HepG2 (cell line): ENCODE data around the gene EDN2. TPM values are rescaled to one million over a fixed set of nuclear protein-coding genes. Genes with fewer than 3 reads are reported as not detected.

Experiments used
- ATAC-seq: fragments of 200-7000 bp; cut with Tn5 transposase; 3 replicates; pipeline ENCODE4 v1.9.1; 2020; ENCODE audit warnings: mild to moderate bottlenecking, moderate library complexity
- BruUV-seq: library from RNA; stranded (reverse); fragments of 400-500 nt; replicated peaks from 2 replicates; lab custom pipeline; 2021; lab: Mats Ljungman, UMichigan
- CTCF ChIA-PET: fragments of 300-600 bp; formaldehyde crosslinking; extraction: SDS; loops from one replicate; lab custom pipeline; 2021; ENCODE audit warnings: low total read pairs, inconsistent platforms, low intra/inter-chr PET ratio; lab: Yijun Ruan, JAX
- POLR2A ChIA-PET: fragments of 350-600 bp; sonication (Branson Sonifier 250); formaldehyde crosslinking; loops from one replicate; lab custom pipeline; 2020; ENCODE audit warnings: antibody characterized with exemption, inconsistent platforms; lab: Yijun Ruan, JAX
- DNase-seq: peaks from one replicate; pipeline ENCODE4 v3.0.0-alpha.2; 2015; ENCODE audit warnings: low spot score
- FAIRE-seq: peaks from 3 replicates; lab custom pipeline; 2011; peaks lifted over from hg19 to GRCh38; lab: Jason Lieb, UNC
- H2AFZ ChIP-seq: one replicate; pipeline ENCODE4 v1.6.1; 2011; ENCODE audit warnings: low read length, inconsistent platforms
- H3K27ac ChIP-seq: fragments of 300-600 bp; 3 replicates; pipeline ENCODE4 v1.8.0; 2011; ENCODE audit warnings: mixed run types, mild to moderate bottlenecking, mixed read lengths, low read length, inconsistent platforms; ENCODE audit not compliant: insufficient read depth; ENCODE audit errors: extremely low read length
- H3K27me3 ChIP-seq, 2 experiments: fragments of 200-600 bp in 1 of 2; 2 replicates in 1 of 2; 3 replicates in 1 of 2; pipeline versions ENCODE4 v1.6.0 to v1.8.0; 2011; ENCODE audit warnings: low read length in 2 of 2, mild to moderate bottlenecking in 2 of 2, moderate library complexity in 2 of 2, inconsistent platforms in 1 of 2; ENCODE audit not compliant: insufficient read depth in 2 of 2, control insufficient read depth in 1 of 2
- H3K36me3 ChIP-seq, 2 experiments: fragments of 200-600 bp in 1 of 2; replicated peaks in 1 of 2; 2 replicates in 1 of 2; 3 replicates in 1 of 2; pipeline versions ENCODE4 v1.5.1 to v1.8.0; 2011; ENCODE audit warnings: low read length in 2 of 2, inconsistent platforms in 1 of 2; ENCODE audit not compliant: insufficient read depth in 2 of 2, control insufficient read depth in 1 of 2
- H3K4me1 ChIP-seq: 2 replicates; pipeline ENCODE4 v1.5.1; 2012; ENCODE audit warnings: low read length, inconsistent platforms; ENCODE audit not compliant: insufficient read depth
- H3K4me2 ChIP-seq: 2 replicates; pipeline ENCODE4 v1.6.0; 2011; ENCODE audit warnings: low read depth, low read length, inconsistent platforms
- H3K4me3 ChIP-seq, 3 experiments: fragments of 200-600 bp in 1 of 3; sonication (generic), shearing (Covaris generic) in 1 of 3; replicated peaks in 1 of 3; 2 replicates each; pipeline ENCODE4 v1.5.1; 2011 to 2016; ENCODE audit warnings: low read length in 3 of 3, inconsistent platforms in 2 of 3, low read depth in 2 of 3, mild to moderate bottlenecking in 2 of 3, control low read depth in 1 of 3, mixed read lengths in 1 of 3; ENCODE audit not compliant: insufficient read depth in 1 of 3
- H3K79me2 ChIP-seq: one replicate; pipeline ENCODE4 v1.6.1; 2011; ENCODE audit warnings: low read length, inconsistent platforms; ENCODE audit not compliant: insufficient read depth
- H3K9ac ChIP-seq: 2 replicates; pipeline ENCODE4 v1.6.0; 2011; ENCODE audit warnings: mild to moderate bottlenecking, low read depth, low read length, inconsistent platforms; ENCODE audit not compliant: insufficient read depth
- H3K9me3 ChIP-seq: 2 replicates; pipeline ENCODE4 v1.5.1; 2012; ENCODE audit warnings: mild to moderate bottlenecking, low read length
- H4K20me1 ChIP-seq: 2 replicates; pipeline ENCODE4 v1.6.0; 2011; ENCODE audit warnings: inconsistent platforms, mild to moderate bottlenecking, low read length, moderate library complexity; ENCODE audit not compliant: insufficient read depth
- ATM ChIP-seq: fragments of 450-650 bp; IDR thresholded peaks from 2 replicates; pipeline ENCODE4 v1.7.1; 2017; ENCODE audit warnings: mild to moderate bottlenecking, borderline replicate concordance
- FOXJ3 ChIP-seq: sonication (generic); formaldehyde crosslinking; IDR thresholded peaks from 2 replicates; pipeline ENCODE4 v1.4.0; 2020; ENCODE audit warnings: missing genetic modification reagents, mild to moderate bottlenecking, borderline replicate concordance
- MTF1 ChIP-seq: sonication (generic); formaldehyde crosslinking; IDR thresholded peaks from 2 replicates; pipeline ENCODE4 v1.5.0; 2020; ENCODE audit warnings: missing genetic modification reagents
- PRDM15 ChIP-seq: sonication (generic); formaldehyde crosslinking; IDR thresholded peaks from 2 replicates; pipeline ENCODE4 v1.4.0; 2020; ENCODE audit warnings: missing genetic modification reagents
- WIZ ChIP-seq: sonication (generic); formaldehyde crosslinking; IDR thresholded peaks from 2 replicates; pipeline ENCODE4 v1.5.1; 2020; ENCODE audit warnings: mild to moderate bottlenecking, missing genetic modification reagents
- ZNF580 ChIP-seq: IDR thresholded peaks from 2 replicates; pipeline ENCODE4 v1.6.1; 2016; ENCODE audit warnings: low read depth, borderline replicate concordance
- ZNF770 ChIP-seq: sonication (generic); formaldehyde crosslinking; IDR thresholded peaks from 2 replicates; pipeline ENCODE4 v1.5.0; 2020; ENCODE audit warnings: mild to moderate bottlenecking, missing genetic modification reagents
- WGBS: methylation state at CpG from one replicate; pipeline ENCODE4 v1.1.6; 2017; ENCODE audit warnings: low lambda C conversion rate; 5-methylcytosine and 5-hydroxymethylcytosine counted together
- in situ Hi-C: cut with HindIII; loops from 2 replicates; pipeline ENCODE4 v1.10.0; 2017; ENCODE audit warnings: low pct_unique_long_range_greater_than_20kb; ENCODE audit not compliant: extremely low pct_ligation_motif_present
- intact Hi-C: fragments of 100-400 bp; cut with micrococcal nuclease; formaldehyde crosslinking; loops from one replicate; pipeline ENCODE4 v1.10.0; 2022; ENCODE audit not compliant: unreplicated experiment
- polyA plus RNA-seq, 8 experiments: library from polyadenylated mRNA; depleted of rRNA in 3 of 8; stranded (reverse) in 7 of 8; unstranded in 1 of 8; fragments of >200 nt; fragmentation: Illumina TruSeq in 4 of 8; extraction: Trizol in 4 of 8; gene quantifications; 2 replicates each; pipeline versions ENCODE4 v1.2.1 to v1.2.3, GENCODE V29; 2011 to 2016; ENCODE audit warnings: low read depth in 4 of 8, missing spikeins in 1 of 8, mixed read lengths in 1 of 8; ENCODE audit not compliant: insufficient read depth in 1 of 8
- total RNA-seq, 5 experiments: library from RNA; depleted of rRNA; stranded (reverse); fragments of >200 nt; fragmentation: Illumina TruSeq; extraction: Trizol; gene quantifications; 2 replicates each; pipeline ENCODE4 v1.2.3, GENCODE V29; 2016; ENCODE audit warnings: low read depth in 1 of 5

EDN2 gene
- total and polyA plus RNA-seq, 2 of the 13 experiments (the other 11 are each of a cell fraction or from before 2014, with no cell fraction given), result not detected

GRCh38 chr1:41523949-41524675, 39.6 kb upstream of the EDN2 start:
- ATAC-seq (no peak), FAIRE-seq (no peak)
- H4K20me1 ChIP-seq, result no peaks in the 10 kb centered on the region
- H2AFZ ChIP-seq, result no peak overlapping the region
- H3K9me3 ChIP-seq, result peaks cover 11% of the 10 kb centered on the region
- TF ChIP-seq ATM, result no peak
- TF ChIP-seq ZNF580 (CRISPR knock-in tag), result no peak
- no peak for TF ChIP-seq WIZ (CRISPR knock-in tag)
- no peak for TF ChIP-seq PRDM15 (CRISPR knock-in tag)
- no peak for TF ChIP-seq MTF1 (CRISPR knock-in tag)
- TF ChIP-seq ZNF770, result no peak
- TF ChIP-seq FOXJ3 (CRISPR knock-in tag), result no peak
- TF ChIP-seq, all 625 proteins: peak for 0
- Histone ChIP-seq H3K4me2 (no peak overlapping the region), H3K27ac (no peak overlapping the region), H3K9ac (no peak overlapping the region), H3K79me2 (no peaks in the 10 kb centered on the region), H3K4me1 (no peaks in the 10 kb centered on the region), H3K27me3 (peaks cover 7 to 19% of the 10 kb centered on the region in 2 experiments; a peak in 3 of 5 replicates), H3K36me3 (no peaks in the 10 kb centered on the region), H3K4me3 (no peak overlapping the region)
- POLR2A ChIA-PET, result no interaction called here
- BruUV-seq, result no TSS peak
- no peak for DNase-seq
- CTCF ChIA-PET, result no interaction called here
- intact Hi-C loops, result no loop called here
- in situ Hi-C loops, result no loop called here
- 32% methylated on average over 9 of the region's 9 CpGs for WGBS
